SK-N-MC (cell line): ENCODE results near the gene ZNF830.

Experiments used
- DNase-seq: peaks from one replicate; pipeline ENCODE4 v3.0.0-alpha.2; 2011; ENCODE audit warnings: low read depth, low spot score
- H3K27ac ChIP-seq: fragments of 200-600 bp; sonication (generic); 2 replicates; pipeline ENCODE4 v1.5.1; 2016; ENCODE audit warnings: mixed run types
- H3K36me3 ChIP-seq: fragments of 200-600 bp; sonication (generic); 2 replicates; pipeline ENCODE4 v1.6.1; 2017; ENCODE audit warnings: antibody characterized with exemption, low read length, mixed read lengths; ENCODE audit not compliant: insufficient read depth
- H3K4me3 ChIP-seq: fragments of 200-600 bp; sonication (generic); 2 replicates; pipeline ENCODE4 v1.5.1; 2016
- H3K9ac ChIP-seq: fragments of 200-600 bp; sonication (generic); 2 replicates; pipeline ENCODE4 v1.8.0; 2017; ENCODE audit warnings: mixed run types, mixed read lengths; ENCODE audit not compliant: insufficient read length
- H3K9me3 ChIP-seq: fragments of 200-600 bp; sonication (generic); 2 replicates; pipeline ENCODE4 v1.6.1; 2017; ENCODE audit warnings: low read depth, mild to moderate bottlenecking, antibody characterized with exemption, low read length, moderate library complexity, mixed read lengths
- EZH2 ChIP-seq: fragments of 200-600 bp; sonication (generic); IDR thresholded peaks from one replicate; pipeline ENCODE4 v1.6.1; 2017; ENCODE audit warnings: antibody characterized with exemption
- FOXP2 ChIP-seq: optimal IDR thresholded peaks from 2 replicates; pipeline ENCODE3; 2011; ENCODE audit warnings: mild to moderate bottlenecking, moderate library complexity; ENCODE audit not compliant: insufficient read depth; ENCODE audit errors: extremely low read length, control extremely low read depth
- POLR2AphosphoS5 ChIP-seq: IDR thresholded peaks from 2 replicates; pipeline ENCODE4 v1.6.1; 2012; ENCODE audit warnings: mild to moderate bottlenecking, low read depth, low read length, borderline replicate concordance

ZNF830 gene

GRCh38 chr17:35011671-35012216 lies 50.4 kb downstream of the ZNF830 start:
- no peak for DNase-seq
- Histone ChIP-seq H3K9ac (no peak overlapping the region), H3K4me3 (no peak overlapping the region), H3K27ac (no peak overlapping the region), H3K36me3 (no peaks in the 10 kb centered on the region), H3K9me3 (no peaks in the 10 kb centered on the region)
- 0 out of 2 replicates have a peak, but pooled peaks have one; percentile 12 for TF ChIP-seq POLR2AphosphoS5
- TF ChIP-seq FOXP2: no peak
- no peak for TF ChIP-seq EZH2
